GM18873 (cell line): ENCODE data around the gene RAC2.

Source experiments
- ATAC-seq: cut with Tn5 transposase; IDR thresholded peaks from one replicate; pipeline ENCODE4 v1.9.1; 2021; ENCODE audit warnings: mild to moderate bottlenecking, moderate library complexity, moderate number of reproducible peaks; ENCODE audit not compliant: unreplicated experiment, low FRiP score

RAC2 gene

DNA sequence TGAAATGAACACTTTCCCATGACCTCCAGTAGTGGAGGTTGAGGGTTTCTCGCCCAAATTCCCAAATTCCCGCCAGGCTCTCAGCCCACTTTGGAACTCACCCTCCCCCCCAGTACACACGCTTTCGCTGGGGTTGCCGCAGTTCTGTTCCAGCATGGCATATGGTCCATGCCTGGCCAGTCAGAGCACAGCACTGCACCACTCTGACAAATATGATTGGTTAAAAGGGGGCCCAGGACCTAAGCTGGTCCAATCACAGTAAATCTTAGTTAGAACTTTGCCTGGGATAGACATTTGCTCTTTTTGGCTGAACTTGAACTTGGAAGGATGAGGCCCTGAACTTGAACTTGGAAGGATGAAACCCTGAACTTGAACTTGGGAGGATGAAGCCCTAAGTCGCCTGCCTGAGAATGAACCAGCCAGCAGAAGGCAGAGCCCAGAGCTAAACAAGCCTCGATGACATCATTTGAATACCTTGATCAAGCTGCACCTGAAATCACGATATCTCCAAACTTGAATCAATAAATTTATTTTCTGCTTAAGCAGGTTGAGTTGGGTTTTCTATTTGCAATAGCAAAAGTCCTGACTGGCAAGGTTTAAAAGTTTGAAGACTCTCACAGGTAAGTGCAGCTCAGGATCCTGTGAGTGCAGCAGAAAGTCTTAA lies 19.2 kb downstream of the RAC2 start:
- no peak for ATAC-seq

DNA sequence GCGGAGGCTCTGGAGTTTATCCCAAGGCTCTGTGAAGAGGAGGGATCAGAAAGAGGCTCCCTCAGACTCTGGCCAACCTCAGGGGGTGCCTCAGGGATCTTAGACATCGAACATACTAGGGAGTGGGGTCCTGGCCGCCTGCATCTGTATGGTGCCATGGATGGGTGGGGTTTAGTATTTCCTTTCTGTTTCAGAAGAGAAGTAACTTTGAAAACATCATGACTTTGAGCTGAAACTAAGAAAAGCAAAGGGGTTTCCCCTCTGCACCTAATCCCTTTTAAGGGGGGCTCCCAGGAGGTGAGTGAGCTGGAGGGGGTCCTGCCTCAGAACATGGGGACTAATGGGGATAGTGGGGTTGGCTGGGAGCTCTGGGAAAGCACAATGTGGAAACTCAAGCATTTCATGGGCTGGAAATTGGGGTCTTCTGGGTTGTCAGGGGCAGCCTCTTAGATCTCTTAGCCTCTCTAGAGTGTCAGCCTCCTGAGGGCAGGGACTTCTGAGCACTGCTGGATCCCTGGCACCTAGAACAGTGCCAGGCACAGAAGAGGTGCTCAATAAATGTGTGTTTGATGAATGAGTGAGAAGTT lies 20.0 kb downstream of the RAC2 start:
- no peak for ATAC-seq

DNA sequence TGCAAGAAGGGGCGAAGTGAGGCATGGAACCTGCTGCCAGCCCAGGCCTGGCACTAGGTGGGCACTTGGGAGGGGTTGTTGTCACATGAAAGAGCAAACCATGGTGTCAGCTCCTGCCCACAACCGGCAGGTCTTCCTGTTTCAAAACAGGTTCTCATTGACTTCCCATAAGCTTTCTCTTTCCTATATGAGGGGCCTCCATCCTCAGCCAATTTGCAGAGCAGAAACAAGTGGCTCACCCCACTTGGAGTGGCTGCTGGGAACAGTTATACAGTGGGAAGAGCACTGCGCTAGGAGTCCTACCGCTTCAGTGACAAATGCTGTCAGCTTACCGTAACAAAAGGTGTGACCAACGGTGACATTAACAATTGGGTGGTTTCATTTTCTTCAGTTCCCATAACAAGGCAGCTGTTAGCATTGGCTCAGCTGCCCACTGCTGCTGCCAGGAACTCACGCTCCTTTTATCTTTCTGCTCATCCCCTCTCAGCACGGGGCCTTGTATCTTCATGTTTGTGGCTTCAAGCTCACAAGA lies 21.6 kb downstream of the RAC2 start:
- ATAC-seq: no peak

DNA sequence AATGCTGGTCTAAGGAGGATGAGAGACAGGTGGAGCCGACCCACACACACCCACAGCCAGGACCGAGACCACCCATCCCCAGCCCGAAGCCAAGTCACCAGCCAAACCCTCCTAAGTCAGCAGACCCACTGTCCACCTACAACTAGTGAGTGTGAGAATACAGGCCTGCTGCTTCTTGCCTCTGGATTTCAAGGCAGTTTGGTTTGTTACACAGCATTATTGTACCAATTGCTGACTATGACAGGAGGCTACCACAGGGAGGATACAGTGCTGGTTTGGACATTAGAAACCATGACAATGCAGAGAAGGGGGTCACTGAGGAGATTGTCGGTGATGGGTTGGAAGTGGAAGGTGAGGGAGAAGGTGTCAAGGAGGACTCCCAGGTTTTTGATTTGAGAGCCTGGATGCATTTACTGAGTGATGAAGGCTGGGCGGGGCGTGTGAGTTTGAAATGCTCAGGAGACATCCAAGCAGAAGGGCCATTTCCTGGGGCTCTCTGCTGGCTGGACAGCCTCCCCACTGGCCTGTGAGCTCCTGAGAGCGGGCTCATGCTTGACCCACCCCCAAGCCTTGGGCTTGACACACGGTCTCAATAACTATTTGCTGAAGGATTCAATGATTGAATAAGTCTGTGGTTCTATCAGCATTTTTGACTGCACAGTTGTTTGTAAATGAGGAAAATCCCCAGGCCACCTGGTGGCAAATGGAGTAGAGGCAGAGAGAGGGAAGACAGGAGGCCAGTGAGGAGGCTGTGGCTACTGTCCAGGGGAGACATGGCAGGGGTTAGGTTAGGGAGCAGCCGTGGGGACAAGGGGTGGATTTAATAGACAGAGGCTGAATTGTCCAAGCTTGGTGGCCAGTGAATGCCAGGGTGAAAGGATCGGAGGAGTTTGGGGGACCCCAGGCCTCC lies 22.4 kb downstream of the RAC2 start:
- ATAC-seq: no peak

DNA sequence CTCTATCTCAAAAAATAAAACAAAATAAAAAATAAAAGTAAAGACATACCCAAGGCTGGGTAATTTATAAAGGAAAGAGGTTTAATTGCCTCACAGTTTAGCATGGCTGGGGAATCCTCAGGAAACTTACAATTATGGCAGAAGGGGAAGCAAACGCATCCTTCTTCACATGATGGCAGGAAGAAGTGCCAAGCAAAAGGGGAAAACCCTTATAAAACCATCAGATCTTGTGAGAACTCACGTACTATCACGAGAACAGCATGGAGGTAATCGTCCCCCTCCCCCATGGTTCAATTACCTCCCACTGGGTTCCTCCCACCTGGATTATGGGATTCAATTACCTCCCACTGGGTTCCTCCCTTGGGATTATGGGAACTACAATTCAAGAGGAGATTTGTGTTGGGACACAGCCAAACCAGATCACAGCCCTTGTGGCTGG lies 23.5 kb downstream of the RAC2 start:
- ATAC-seq: no peak

DNA sequence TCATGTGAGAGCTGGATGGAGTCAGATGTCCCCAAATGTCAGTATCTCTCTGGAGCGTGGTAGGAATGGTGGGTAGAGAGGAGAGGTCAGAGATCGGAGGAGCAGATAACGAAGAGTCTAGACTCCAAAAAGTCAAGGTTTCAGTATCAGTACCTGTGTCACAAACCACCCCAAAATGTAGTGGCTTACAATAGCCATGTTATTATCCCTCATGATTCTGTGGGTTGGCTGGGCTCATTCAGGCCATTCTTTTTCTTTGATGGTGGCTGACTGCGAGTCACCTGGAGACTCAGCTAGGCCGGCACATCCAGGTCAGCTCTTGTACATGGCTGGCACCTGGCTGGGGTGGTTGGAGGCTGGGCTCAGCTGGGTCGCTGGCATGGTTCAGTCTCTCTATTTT lies 24.5 kb downstream of the RAC2 start:
- peak; percentile 23 for ATAC-seq

DNA sequence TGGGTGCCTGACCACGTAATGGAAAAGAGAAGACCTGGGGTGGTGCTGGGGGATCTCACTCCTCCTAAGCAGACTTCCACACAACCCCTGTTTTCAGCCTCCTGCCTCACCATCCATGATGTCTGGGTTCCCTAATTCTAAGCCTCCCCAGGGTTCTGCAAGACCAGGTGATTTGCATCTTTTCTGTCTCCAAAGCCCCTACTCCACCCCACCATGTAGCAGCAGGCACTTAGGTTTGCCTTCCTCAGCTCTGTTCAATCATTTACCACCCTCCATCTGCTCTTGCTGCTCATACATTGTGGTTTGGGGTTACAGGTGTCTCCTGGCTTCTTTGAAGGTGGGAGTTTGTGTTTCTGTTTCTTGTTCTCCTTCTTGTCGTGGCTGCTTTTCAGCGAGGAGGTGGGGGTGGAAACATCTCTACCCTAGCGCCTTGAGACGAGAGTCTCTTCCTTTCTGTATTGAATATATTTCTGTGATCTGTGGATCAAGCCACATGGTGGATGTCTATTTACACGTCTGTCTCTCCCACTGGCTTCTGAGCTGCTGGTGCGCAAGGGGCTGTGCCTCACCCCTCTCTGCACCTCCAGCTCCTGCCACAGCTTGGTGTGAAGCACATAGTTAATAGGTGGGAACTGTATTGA lies 25.2 kb downstream of the RAC2 start:
- peak; percentile 77 for ATAC-seq

DNA sequence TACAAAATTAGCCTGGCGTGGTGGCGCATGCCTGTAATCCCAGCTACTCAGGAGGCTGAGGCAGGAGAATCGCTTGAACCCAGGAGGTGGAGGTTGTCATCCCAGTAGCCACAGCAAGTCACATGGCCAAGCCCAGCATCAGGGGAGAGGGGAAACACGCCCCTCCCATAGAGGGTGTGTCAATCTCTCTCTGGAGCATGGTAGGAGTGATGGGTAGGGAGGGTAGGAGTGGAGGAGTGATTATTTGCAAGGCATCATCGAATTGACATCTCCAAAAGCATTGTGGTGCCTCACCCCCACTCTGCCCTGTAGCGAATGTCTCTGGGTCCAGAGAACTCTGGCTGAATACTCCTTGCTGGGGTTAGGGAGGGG lies 25.7 kb downstream of the RAC2 start:
- ATAC-seq: peak; percentile 14

DNA sequence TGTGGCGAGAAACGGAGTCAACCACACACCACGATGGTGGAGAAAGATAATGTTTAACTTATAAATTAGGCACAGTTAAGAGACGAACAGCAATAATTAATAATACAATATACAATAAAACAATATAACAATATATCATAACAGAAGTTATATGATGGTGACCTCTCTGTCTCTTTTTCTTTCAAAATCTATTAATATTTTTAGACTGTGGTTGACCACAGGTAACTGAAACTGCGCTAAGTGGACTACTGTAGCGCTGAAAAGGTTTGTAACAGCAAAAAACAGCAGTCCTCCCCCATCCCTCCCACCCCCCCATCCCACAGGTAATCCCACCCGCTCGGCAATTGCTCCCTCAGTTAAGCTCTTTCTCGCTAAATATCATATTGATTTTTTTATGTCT lies 28.2 kb downstream of the RAC2 start:
- ATAC-seq: no peak

DNA sequence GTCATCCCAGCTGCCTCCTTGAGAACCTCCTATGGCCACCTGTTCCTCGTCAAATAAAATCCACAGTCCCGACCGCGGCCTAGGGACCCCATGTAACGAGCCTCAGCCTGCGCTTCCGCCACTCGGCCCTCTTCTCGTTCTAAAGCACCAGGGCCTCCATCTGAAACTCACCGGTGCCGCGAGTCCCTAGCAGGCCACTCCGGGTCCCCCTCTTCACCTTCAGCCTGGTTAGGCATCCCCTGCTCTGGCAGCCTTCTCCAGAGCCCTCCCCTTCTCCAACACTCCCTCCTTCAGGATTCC lies 29.4 kb downstream of the RAC2 start:
- no peak for ATAC-seq

DNA sequence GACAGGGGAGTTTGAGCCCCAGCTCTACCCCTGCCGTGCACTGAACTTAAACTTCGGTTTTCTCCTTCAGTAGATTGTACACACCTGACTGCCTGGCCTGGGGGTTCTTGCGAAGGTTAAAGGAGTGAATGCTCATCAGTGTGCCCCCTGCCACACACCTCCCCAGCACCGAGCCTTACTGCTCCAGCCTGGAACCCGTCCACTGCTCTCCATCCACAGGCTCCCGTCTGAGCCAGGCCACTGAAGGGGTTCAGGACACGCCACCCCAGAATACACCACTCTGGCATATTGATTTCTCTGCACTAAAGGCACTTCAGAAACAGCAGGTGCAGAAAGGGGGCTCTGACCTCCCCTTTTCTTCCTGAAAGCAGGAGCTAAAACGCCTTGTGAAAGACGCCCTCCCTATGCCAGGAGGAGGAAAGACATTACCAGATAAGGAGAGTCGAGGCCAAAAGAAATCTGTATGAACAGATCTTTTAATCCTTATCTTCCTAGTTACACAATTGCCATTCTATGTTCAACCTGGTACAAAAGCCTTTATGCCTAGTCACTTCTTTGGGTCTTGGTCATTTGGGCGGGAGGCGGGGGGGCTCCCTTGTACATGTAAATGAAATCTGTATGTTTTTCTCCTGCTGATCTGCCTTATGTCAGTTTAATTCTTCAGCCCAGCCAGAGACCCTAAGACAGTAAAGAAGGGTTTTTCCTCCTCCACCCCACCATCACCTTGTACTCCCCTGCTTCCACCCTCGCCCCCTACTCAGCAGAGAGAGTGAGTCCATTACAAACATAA lies 29.9 kb downstream of the RAC2 start:
- ATAC-seq: no peak

DNA sequence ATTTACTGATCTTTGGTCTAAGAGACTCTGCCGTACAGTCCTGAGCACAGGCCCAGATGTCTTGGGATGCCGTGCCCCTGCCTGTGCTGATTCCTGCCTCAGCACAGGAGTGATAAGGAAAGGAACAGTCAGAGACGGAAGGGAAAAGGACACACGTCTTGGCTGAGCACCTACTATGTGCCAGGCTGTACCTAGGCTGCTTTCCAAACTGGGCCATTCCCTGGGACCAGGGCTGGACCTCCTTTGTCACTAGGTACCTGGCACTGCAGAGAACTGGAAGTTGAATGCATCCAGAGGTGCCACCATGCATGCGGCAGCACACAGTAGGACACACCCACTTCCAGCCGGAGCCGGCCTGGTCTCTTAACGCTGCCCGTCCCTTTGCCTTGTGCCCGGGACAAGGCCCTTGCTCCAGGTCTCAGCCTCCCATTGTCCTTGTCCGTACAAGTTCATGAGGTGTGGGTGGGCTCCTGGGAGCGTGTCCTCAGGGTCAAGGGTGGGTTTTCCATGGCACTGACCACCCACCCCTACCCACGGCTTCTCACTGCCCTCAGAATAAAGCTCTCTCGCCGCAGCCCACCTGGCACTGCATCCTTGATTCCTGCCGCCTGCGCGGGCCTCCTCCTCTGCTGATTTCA lies 30.7 kb downstream of the RAC2 start:
- no peak for ATAC-seq

DNA sequence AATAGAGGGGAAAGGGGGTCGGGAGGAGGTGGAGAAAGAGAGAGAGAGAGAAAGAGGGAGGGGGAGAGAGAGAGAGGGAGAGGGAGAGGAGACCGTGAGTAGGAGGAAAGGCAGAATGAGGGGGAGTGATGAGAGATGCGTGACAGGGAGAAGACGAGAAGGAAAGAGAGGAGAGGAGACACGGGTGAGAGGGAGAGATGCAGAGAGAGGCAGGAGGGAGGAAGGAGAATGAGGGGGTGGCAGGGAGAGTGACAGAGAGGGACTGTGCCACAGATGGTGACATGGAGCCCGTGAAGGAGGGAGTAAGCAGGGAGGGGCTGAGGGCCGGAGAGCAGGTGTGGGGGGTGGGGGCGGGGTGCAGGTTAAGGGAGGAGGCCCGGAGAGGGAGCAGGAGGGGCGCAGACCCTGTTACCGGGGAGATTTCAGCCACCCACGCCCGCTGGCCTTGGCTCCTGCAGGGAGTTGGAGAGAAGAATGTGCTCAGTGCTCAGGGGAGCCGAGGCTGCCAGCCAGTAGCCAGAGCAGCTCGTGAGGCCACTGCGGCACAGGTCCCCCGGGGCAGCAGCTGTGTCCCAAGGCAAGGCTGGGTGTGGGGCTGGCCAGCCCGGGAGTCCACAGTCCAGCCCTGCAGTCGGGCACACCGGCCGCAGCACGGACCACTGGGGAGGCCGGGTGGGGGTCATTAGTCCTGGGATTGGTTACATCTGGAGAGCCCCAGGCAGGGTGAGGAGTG lies 31.7 kb downstream of the RAC2 start, which contains the start of gene SSTR3:
SSTR3 (minus strand) TSS at position 304 of the 733 bp plus-strand sequence. CDS start 4,674 bp downstream, outside the sequence.
- no peak for ATAC-seq

DNA sequence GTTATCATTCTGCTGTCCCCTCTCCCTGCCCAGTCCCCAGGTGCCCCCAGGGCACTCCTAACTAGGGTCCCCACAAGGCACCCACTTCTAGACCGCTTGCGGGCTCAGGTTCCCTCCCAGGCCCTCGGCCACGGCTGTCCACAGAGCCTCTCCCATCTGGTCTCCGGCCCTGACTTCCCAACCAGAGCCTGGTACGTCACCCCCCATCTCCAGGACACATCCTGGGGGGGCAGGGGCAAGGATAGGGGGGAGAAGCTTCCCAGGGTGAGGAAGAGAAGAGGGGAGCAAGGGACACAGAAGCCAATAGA lies 32.2 kb downstream of the RAC2 start:
- no peak for ATAC-seq

DNA sequence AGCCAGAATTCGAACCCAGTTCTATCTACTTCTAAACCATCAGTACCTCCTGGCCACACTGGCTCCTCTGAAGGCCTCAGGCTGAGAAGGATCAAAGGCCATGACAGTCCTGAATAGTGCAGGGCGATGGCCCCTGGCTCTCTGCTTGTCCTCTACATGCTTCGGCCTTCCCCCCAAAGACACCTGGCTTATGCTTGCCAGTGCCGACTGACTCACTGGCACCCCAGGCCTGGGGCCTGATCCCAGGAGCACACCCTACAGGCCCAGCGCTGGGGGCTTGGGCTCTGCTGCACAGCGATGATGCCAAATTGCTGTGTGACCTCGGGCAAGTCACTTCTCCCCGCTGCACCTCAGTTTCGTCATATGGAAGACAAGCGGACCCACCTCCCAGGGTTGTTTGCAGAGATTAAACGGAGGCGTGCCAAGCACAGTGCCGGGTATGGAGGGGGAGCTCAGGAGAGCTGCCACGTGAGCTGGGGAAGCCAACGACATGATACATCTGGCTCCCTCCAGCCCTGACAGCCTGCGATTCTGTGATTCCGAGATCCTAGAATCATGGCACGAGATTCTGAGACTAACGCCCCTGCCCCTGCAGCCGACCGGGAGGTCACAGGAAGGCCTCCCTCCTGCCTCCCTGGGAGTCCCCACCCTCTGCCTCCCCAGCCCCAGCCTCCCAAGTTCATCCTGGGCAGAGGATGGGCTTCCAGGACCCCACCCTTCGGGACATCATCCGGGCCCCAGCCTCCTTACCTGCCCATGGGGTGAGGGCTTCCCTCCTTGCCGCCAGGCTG lies 32.8 kb downstream of the RAC2 start:
- ATAC-seq: no peak

DNA sequence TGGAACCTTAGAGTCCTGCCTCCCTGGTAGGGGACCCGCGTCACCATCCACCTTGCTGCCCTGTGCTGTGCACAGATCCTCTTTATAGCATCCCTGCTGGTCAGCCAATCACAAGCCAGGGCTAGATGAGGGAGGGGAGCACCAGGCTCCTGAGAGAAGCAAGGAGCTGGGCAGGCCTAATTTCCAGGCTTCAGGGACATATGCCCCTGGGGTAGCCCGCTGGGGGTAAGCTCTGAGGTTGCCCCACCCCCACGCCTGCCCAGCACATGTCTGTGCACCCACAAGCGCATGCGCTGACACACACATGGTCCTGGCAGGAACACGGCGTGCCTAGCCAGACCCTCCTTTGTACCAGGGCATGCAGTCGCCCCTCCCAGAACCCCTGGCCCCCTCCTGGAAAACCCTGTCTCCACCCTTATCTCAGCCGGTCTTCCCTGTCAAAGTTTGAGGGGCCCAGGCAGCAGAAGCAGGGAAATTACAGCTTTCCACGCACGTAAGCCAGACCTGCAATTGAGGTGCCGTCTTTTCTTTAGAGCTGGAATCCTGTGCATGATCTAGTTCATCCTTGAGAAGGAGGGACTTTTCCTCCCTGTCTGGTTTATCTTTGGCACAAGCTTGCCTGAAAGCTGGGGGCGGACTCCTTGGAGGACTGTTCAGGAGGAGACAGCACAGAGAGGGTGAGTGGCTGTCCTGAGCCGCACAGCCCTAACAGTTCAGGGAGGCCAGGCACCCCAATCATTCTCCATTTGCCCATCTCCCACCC lies 33.8 kb downstream of the RAC2 start:
- no peak for ATAC-seq

DNA sequence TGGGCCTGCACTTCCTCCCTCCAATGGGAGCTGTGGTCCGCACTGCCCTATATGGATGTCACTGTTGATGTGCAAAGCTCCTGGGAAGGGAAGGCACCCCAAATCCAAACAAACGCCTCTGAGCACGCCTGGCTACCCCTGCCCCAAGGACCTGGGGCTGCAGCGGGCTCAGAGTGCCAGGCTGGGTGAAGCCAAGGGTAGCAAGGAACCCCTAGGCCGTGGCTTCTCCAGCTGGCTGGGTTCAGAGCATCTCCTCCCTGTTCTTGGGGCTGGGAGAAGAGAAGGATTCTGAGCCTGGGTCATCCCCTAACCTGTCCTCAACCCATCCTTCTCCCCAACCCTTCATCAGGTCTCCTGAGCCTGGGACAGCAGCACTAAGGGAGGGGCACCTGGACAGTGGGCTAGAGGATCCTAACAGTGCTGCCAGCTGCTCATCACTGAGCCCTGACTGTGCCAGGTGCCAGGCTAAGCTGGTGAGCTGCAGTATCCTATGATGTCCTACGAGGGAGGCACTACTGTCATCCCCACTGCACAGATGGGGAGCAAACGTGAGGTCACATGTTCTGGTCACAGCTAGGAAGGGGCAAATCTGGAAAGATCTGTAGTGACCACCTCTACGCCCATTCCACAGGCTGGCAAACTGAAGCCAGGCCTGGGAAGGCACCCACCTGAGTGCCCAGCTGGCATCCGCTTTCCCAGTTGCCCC lies 34.8 kb downstream of the RAC2 start:
- ATAC-seq: no peak
